SH-SY5Y (cell line): Measurements from ENCODE around the gene DLG2.

Source experiments
- GATA2 ChIP-seq: IDR thresholded peaks from 2 replicates; pipeline ENCODE4 v1.6.1; 2011; ENCODE audit warnings: mild to moderate bottlenecking, low read depth, low read length
- GATA3 ChIP-seq: IDR thresholded peaks from 2 replicates; pipeline ENCODE4 v1.6.1; 2011; ENCODE audit warnings: low read depth, mild to moderate bottlenecking, low read length, moderate library complexity

DNA sequence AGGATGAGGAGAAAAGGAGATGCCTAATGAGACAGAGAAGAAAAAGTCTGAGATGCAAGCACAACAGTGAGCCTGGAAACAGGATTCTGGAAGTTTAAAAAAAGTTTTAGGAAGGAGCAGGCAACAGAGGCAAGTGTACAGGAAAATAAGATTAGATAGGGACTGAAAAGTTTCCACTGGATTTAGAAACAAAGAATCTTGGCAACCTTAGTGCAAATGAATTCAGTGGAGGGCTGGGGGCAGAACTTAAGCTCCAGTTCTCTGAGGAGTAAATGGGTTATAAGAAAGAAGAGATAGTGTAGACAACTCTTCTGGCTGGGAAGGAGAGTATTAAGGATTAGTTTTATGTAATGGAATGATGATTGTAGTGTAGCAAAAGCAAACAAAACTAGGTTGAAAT lies 1712.1 kb downstream of the DLG2 start:
- TF ChIP-seq GATA2 (no peak), GATA3 (no peak)
